ENCODE measurements around the gene EVL.

The EVL gene

GRCh38 chr14:100132161-100132902, 67.1 kb downstream of the EVL start:
- Histone ChIP-seq H3K27ac (no peak overlapping the region), H3K4me3 (ENCODE audit: low read depth, low read length) (no peak overlapping the region), H3K27me3 (replicated peaks) (no peaks in the 10 kb centered on the region), H3K36me3 (replicated peaks) (no peaks in the 10 kb centered on the region)
- no peak for TF ChIP-seq CTCF (IDR thresholded peaks at IDR 0.05; ENCODE audit: low read depth, low read length, missing control alignments)
- DNase-seq: peak; percentile 38
- in situ Hi-C loops (cut with HindIII; ENCODE audit: low pct_ligation_motif_present, low sequenced_read_pairs): no loop called here

GRCh38 chr14:100132903-100133510, 67.8 kb downstream of the EVL start:
- H3K27ac ChIP-seq: no peak overlapping the region
- no peaks in the 10 kb centered on the region for H3K36me3 ChIP-seq (replicated peaks)
- TF ChIP-seq CTCF (IDR thresholded peaks at IDR 0.05; ENCODE audit: low read depth, low read length, missing control alignments): no peak
- no peaks in the 10 kb centered on the region for H3K27me3 ChIP-seq (replicated peaks)
- in situ Hi-C loops (cut with HindIII; ENCODE audit: low pct_ligation_motif_present, low sequenced_read_pairs): no loop called here
- no peak for DNase-seq
- H3K4me3 ChIP-seq (ENCODE audit: low read depth, low read length): no peak overlapping the region

- TF ChIP-seq CTCF (IDR thresholded peaks at IDR 0.05; ENCODE audit: low read depth, low read length, missing control alignments): no peak
- DNase-seq: no peak
- no peaks in the 10 kb centered on the region for H3K27me3 ChIP-seq (replicated peaks)
- H3K4me3 ChIP-seq (ENCODE audit: low read depth, low read length): no peak overlapping the region
- H3K27ac ChIP-seq: no peak overlapping the region
- in situ Hi-C loops (cut with HindIII; ENCODE audit: low pct_ligation_motif_present, low sequenced_read_pairs): no loop called here
- no peaks in the 10 kb centered on the region for H3K36me3 ChIP-seq (replicated peaks)
Observed at GRCh38 chr14:100134586-100134985, 69.4 kb downstream of the EVL start.

- no peak for TF ChIP-seq CTCF (IDR thresholded peaks at IDR 0.05; ENCODE audit: low read depth, low read length, missing control alignments)
- Histone ChIP-seq H3K36me3 (replicated peaks) (no peaks in the 10 kb centered on the region), H3K27ac (no peak overlapping the region), H3K27me3 (replicated peaks) (no peaks in the 10 kb centered on the region), H3K4me3 (ENCODE audit: low read depth, low read length) (no peak overlapping the region)
- in situ Hi-C loops (cut with HindIII; ENCODE audit: low pct_ligation_motif_present, low sequenced_read_pairs): no loop called here
- DNase-seq: no peak
Observed at GRCh38 chr14:100135073-100135472, 69.9 kb downstream of the EVL start.

- in situ Hi-C loops (cut with HindIII; ENCODE audit: low pct_ligation_motif_present, low sequenced_read_pairs): no loop called here
- no peaks in the 10 kb centered on the region for H3K36me3 ChIP-seq (replicated peaks)
- DNase-seq: no peak
- H3K27me3 ChIP-seq (replicated peaks): no peaks in the 10 kb centered on the region
- TF ChIP-seq CTCF (IDR thresholded peaks at IDR 0.05; ENCODE audit: low read depth, low read length, missing control alignments): no peak
- no peak overlapping the region for H3K4me3 ChIP-seq (ENCODE audit: low read depth, low read length)
- H3K27ac ChIP-seq: no peak overlapping the region
Observed at GRCh38 chr14:100135784-100136183, 70.6 kb downstream of the EVL start.
